ENCODE results near the gene SLC35D2.

SLC35D2 gene

GRCh38 chr9:96413302-96414221 lies 30.1 kb upstream of the SLC35D2 start:
- H3K4me3 ChIP-seq (ENCODE audit: low read depth, low read length): no peak overlapping the region
- TF ChIP-seq, protein P1, sequence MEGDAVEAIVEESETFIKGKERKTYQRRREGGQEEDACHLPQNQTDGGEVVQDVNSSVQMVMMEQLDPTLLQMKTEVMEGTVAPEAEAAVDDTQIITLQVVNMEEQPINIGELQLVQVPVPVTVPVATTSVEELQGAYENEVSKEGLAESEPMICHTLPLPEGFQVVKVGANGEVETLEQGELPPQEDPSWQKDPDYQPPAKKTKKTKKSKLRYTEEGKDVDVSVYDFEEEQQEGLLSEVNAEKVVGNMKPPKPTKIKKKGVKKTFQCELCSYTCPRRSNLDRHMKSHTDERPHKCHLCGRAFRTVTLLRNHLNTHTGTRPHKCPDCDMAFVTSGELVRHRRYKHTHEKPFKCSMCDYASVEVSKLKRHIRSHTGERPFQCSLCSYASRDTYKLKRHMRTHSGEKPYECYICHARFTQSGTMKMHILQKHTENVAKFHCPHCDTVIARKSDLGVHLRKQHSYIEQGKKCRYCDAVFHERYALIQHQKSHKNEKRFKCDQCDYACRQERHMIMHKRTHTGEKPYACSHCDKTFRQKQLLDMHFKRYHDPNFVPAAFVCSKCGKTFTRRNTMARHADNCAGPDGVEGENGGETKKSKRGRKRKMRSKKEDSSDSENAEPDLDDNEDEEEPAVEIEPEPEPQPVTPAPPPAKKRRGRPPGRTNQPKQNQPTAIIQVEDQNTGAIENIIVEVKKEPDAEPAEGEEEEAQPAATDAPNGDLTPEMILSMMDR (conservative IDR thresholded peaks at IDR 0.05; ENCODE audit: low read depth, low read length): no peak
- DNase-seq (ENCODE audit: low read depth): no peak

DNA sequence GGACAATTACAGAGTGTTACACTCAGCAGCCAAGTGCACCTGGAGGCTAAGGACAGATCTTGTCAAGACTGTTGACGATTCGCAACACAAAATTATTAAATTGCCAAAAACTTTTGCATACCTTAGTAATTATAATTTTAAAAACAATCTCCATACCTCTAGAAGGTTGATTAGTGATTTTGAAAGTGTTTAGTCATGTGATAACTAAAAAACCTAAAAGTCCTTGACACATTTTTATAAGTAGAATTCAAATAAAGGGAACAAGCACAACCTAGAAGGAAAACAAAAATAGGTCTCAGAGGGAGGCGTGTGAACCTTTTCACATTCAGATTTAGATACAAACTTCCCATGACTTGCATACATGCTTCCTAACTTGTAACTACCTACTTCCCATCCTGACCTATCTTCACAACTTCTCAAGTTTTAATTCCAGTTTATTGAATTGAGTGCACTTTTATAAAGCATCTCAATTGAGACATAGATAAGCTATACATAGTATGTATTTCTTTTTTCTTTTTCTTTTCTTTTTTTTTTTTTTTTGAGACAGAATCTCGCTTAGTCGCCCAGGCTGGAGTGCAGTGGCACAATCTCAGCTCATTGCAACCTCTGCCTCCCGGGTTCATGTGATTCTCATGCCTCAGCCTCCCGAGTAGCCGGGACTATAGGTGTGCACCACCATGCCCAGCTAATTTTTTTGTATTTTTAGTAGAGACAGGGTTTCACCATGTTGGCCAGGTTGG lies 28.8 kb upstream of the SLC35D2 start:
- TF ChIP-seq, protein P1 (conservative IDR thresholded peaks at IDR 0.05; ENCODE audit: low read depth, low read length): no peak
- no peak for DNase-seq (ENCODE audit: low read depth)
- H3K4me3 ChIP-seq (ENCODE audit: low read depth, low read length): no peak overlapping the region

DNA sequence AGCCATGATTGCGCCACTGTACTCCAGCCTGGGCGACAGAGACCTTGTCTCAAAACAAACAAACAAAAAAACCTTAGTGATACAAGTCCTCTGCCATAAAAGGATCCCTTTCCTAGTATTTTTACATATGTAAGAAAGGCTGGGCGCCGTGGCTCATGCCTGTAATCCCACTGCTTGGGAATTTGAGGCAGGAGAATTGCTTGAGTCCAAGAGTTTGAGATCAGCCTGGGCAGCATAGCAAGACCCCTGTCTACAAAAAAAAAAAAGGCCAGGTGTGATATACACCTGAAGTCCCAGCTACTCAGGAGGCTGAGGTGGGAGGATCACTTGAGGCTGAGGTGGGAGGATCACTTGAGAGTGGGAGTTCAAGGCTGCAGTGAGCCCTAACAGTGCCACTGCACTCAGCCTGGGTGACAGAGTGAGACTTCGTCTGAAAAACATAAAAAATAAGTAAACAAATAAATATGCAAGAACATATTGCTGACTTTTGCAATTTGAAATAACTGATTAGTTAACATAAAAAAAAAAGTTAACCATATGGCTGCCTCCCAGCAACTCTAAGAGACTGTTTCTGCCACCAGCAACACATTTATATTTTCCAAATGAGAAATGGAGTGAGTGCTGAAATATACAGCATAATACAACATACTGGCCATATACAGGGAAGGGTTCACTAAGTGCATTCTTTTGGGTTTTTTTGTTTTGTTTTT lies 27.8 kb upstream of the SLC35D2 start:
- TF ChIP-seq, protein P1 (conservative IDR thresholded peaks at IDR 0.05; ENCODE audit: low read depth, low read length): no peak
- no peak for DNase-seq (ENCODE audit: low read depth)
- H3K4me3 ChIP-seq (ENCODE audit: low read depth, low read length): no peak overlapping the region

DNA sequence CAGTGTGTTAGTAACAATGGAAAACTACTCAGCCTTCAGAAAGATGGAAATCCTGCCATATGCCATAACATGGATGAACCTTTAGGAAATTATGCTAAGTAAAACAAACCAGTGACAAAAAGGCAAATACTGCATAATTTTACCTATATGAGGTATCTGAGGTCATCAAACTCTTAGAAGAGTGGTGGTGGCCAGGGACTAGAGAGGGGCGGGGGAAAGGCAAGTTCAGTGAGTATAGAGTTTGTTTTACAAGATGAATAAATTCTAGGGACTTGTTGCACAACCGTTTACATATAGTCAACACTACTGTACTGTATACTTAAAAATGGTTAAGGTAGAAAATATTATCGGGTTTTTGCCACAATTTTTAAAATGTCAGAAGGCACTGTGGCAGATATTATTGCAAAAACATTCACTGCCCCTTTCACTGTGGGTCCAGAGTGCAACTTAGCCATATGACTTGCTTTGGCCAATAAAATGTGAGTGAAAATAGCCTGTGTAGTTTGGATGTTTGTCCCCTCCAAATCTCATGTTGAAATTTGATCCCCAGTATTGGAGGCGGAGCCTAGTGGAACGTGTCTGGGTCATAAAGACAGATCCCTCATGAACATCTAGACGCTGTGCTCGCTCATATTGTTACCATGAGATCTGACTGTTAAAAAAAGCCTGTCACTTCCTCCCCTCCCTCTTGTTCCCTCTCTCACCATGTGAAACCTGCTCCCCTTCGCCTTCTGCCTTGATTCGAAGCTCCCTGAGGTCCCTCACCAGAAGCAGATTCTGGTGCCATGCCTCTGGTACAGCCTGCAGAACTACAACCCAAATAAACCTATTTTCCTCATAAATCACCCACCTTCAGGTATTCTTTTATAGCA lies 25.1 kb upstream of the SLC35D2 start:
- TF ChIP-seq, protein P1 (conservative IDR thresholded peaks at IDR 0.05; ENCODE audit: low read depth, low read length): no peak
- no peak for DNase-seq (ENCODE audit: low read depth)

DNA sequence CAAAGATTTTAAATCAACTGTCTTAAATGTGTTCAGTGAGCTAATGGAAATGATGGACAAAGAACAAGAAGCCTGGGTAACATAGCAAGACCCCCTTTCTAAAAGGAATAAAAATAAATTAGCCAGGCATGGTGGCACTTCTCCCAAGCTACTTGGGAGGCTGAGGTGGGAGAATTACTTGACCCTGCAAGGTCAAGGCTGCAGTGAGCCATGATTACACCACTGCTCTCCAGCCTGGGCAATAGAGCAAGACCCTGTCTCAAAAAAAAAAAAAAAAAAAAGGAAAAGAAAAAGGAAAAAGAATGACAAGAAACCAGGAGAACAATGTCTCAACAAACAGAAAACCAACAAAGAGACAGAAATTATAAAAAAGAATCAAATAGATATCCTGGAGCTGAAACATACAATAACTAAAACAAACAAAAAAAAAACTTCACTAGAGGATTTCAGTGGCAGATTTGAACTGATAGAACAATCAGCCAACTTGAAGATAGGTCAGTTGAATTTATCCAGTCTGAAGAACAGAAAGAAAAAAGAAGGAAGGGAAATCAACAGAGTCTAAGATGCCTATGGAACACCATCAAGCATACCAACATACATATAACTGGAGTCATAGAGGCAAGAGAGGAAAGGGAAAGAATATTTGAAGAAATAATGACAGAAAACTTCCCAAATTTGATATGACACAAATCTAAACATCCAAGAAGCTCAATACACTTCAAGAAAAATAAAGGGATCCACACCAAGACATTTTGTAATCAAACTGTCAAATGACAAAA lies 16.8 kb upstream of the SLC35D2 start:
- H3K4me3 ChIP-seq (ENCODE audit: low read depth, low read length): no peak overlapping the region
- TF ChIP-seq, protein P1 (conservative IDR thresholded peaks at IDR 0.05; ENCODE audit: low read depth, low read length): no peak
- DNase-seq (ENCODE audit: low read depth): no peak

More for the DNA sequence above, 25.1 kb upstream of the SLC35D2 start:
- no peak overlapping the region for H3K4me3 ChIP-seq (ENCODE audit: low read depth, low read length)
